Esophagus squamous epithelium (tissue), 5 donors: Measurements from ENCODE around the gene CTIF. TPM values are rescaled to one million over a fixed set of nuclear protein-coding genes. Genes with fewer than 3 reads are reported as not detected.

Source experiments
- DNase-seq: peaks from one replicate; lab custom pipeline; 2025; lab: John Stamatoyannopoulos, UW
- H3K27ac ChIP-seq, 4 donors: fragments of 200-600 bp; sonication (generic); one replicate each; pipeline ENCODE4 v1.5.1; 2016 to 2019; ENCODE audit warnings: mild to moderate bottlenecking in 1 of 4
- H3K27me3 ChIP-seq, 4 donors: fragments of 200-600 bp; sonication (generic); 1 replicate in 3 of 4; 2 replicates in 1 of 4; pipeline versions ENCODE4 v1.5.1 to v1.6.0; 2017 to 2021; ENCODE audit warnings: antibody characterized with exemption in 1 of 4
- H3K36me3 ChIP-seq, 3 donors: fragments of 200-600 bp; sonication (generic); one replicate each; pipeline ENCODE4 v1.5.1; 2016 to 2019
- H3K4me1 ChIP-seq, 3 donors: fragments of 200-600 bp; sonication (generic); one replicate each; pipeline ENCODE4 v1.5.1; 2017 to 2019
- H3K4me3 ChIP-seq, 4 donors: fragments of 200-600 bp; sonication (generic); 1 replicate in 3 of 4; 2 replicates in 1 of 4; pipeline ENCODE4 v1.5.1; 2016 to 2019; ENCODE audit warnings: mild to moderate bottlenecking in 2 of 4, moderate library complexity in 1 of 4
- H3K9me3 ChIP-seq, 3 donors: fragments of 200-600 bp; sonication (generic); one replicate each; pipeline ENCODE4 v1.5.1; 2016 to 2019
- CTCF ChIP-seq, 6 experiments: fragments of 450-650 bp in 4 of 6; fragments of 200-600 bp in 2 of 6; sonication (generic) in 2 of 6; IDR thresholded peaks; one replicate each; pipeline ENCODE4 v1.5.1; 2016 to 2019; ENCODE audit warnings: antibody characterized with exemption in 6 of 6, mild to moderate bottlenecking in 4 of 6, moderate library complexity in 4 of 6
- POLR2A ChIP-seq, 4 donors: fragments of 450-650 bp; IDR thresholded peaks; one replicate each; pipeline ENCODE4 v1.6.1; 2017; ENCODE audit warnings: antibody characterized with exemption in 4 of 4, mild to moderate bottlenecking in 4 of 4, moderate library complexity in 3 of 4
- WGBS, 2 donors: methylation state at CpG; one replicate each; pipeline ENCODE4 v1.1.5; 2018; 5-methylcytosine and 5-hydroxymethylcytosine counted together
- intact Hi-C: fragments of 100-400 bp; cut with DNase I; formaldehyde crosslinking; loops from one replicate; pipeline ENCODE4 v1.15.0; 2022
- total RNA-seq, 4 donors: library from RNA; depleted of rRNA; stranded (reverse); fragments of >200 nt; gene quantifications; one replicate each; pipeline ENCODE4 v1.1.0, GENCODE V29; 2016
- donor health status: DM: yes; HTN: yes; CAD: no.

The CTIF gene
- total RNA-seq, 4 donors from 2014 or later, result 4.7 to 24.2 (median 10.2) TPM

- Histone ChIP-seq H3K9me3 (peaks cover 0 to 5% (median 2%) of the 10 kb centered on the region in 3 donors), H3K36me3 (no peaks in the 10 kb centered on the region), H3K4me1 (peaks cover 18 to 39% (median 23%) of the 10 kb centered on the region in 3 donors), H3K27ac (no peak overlapping the region), H3K27me3 (no peaks in the 10 kb centered on the region), H3K4me3 (no peak overlapping the region)
- TF ChIP-seq CTCF (IDR thresholded peaks at IDR 0.05), result no peak
- TF ChIP-seq POLR2A (IDR thresholded peaks at IDR 0.05), result no peak
- 65 to 73% methylated on average over 4 of the region's 4 CpGs for WGBS, 2 donors
- no peak for DNase-seq
- intact Hi-C loops, result no loop called here
Measured at GRCh38 chr18:48899558-48900174, 360.8 kb downstream of the CTIF start.

- intact Hi-C loops, result no loop called here
Measured at GRCh38 chr18:48900469-48900868, 361.6 kb downstream of the CTIF start.

GRCh38 chr18:48901145-48902022 is 362.6 kb downstream of the CTIF start:
- Histone ChIP-seq H3K36me3 (no peaks in the 10 kb centered on the region), H3K4me1 (peaks cover 18 to 36% (median 23%) of the 10 kb centered on the region in 3 donors), H3K9me3 (peaks cover 0 to 9% (median 4%) of the 10 kb centered on the region in 3 donors), H3K27me3 (no peaks in the 10 kb centered on the region), H3K4me3 (peak overlapping the region in 1 of 4 donors; percentile 35), H3K27ac (peak overlapping the region in 3 of 4 donors; percentile 35 to 84 (median 77))
- 100% methylated on average over 1 of the region's 4 CpGs; no CpG with 5 or more reads in 1 of the 2 donors for WGBS, 2 donors
- DNase-seq, result no peak
- no peak for TF ChIP-seq POLR2A (IDR thresholded peaks at IDR 0.05)
- no peak for TF ChIP-seq CTCF (IDR thresholded peaks at IDR 0.05)
- intact Hi-C loops, result no loop called here

More at GRCh38 chr18:48900469-48900868, 361.6 kb downstream of the CTIF start:
- no peaks in the 10 kb centered on the region for H3K27me3 ChIP-seq
- H3K4me1 ChIP-seq, result peaks cover 18 to 39% (median 23%) of the 10 kb centered on the region in 3 donors
- no peak overlapping the region for H3K27ac ChIP-seq
- DNase-seq, result no peak
- 85 to 100% methylated on average over 1 of the region's 1 CpG for WGBS, 2 donors
- no peak for TF ChIP-seq CTCF (IDR thresholded peaks at IDR 0.05)
- TF ChIP-seq POLR2A (IDR thresholded peaks at IDR 0.05), result no peak
- H3K36me3 ChIP-seq, result no peaks in the 10 kb centered on the region
- peaks cover 0 to 9% (median 4%) of the 10 kb centered on the region in 3 donors for H3K9me3 ChIP-seq
- no peak overlapping the region for H3K4me3 ChIP-seq

GRCh38 chr18:48902023-48902855 is 363.4 kb downstream of the CTIF start:
- TF ChIP-seq CTCF (IDR thresholded peaks at IDR 0.05) (no peak), POLR2A (IDR thresholded peaks at IDR 0.05) (no peak)
- Histone ChIP-seq H3K4me1 (peaks cover 17 to 30% (median 18%) of the 10 kb centered on the region in 3 donors), H3K4me3 (peak overlapping the region in 1 of 4 donors; percentile 35), H3K27ac (peak overlapping the region; percentile 35 to 84 (median 56)), H3K9me3 (peaks cover 0 to 9% (median 4%) of the 10 kb centered on the region in 3 donors), H3K27me3 (no peaks in the 10 kb centered on the region), H3K36me3 (no peaks in the 10 kb centered on the region)
- WGBS, 2 donors, result 17 to 93% methylated on average over 3 to 18 of the region's 27 CpGs
- no peak for DNase-seq
- intact Hi-C loops, result no loop called here
